Left forelimb (tissue), 1 donor: ENCODE measurements around the gene NEK9.
"Not testable (repeated sequence)": the region's sequence is repeated elsewhere in the genome, so short reads cannot be mapped to it uniquely, and the experiment has no call there.

ENCODE experiments used
- DNase-seq: peaks from one replicate; pipeline ENCODE4 v3.0.0-alpha.2; 2018; ENCODE audit warnings: low spot score

Gene NEK9

GRCh38 chr14:75143761-75144527 is 17.1 kb upstream of the NEK9 start:
- no peak for DNase-seq

GRCh38 chr14:75142494-75142893 is 15.6 kb upstream of the NEK9 start:
- DNase-seq = no peak

- DNase-seq = no peak
These were observed 15.1 kb upstream of the NEK9 start for GRCh38 chr14:75141967-75142366.

- no peak for DNase-seq
These were observed 14.2 kb upstream of the NEK9 start for GRCh38 chr14:75141062-75141461.

- no peak for DNase-seq
These were observed 13.8 kb upstream of the NEK9 start for GRCh38 chr14:75140620-75141019.

GRCh38 chr14:75139185-75139584 is 12.3 kb upstream of the NEK9 start:
- no peak for DNase-seq

GRCh38 chr14:75138492-75138891 is 11.6 kb upstream of the NEK9 start:
- no peak for DNase-seq

GRCh38 chr14:75134644-75135043 is 7.8 kb upstream of the NEK9 start:
- DNase-seq = no peak

GRCh38 chr14:75133597-75133996 is 6.7 kb upstream of the NEK9 start:
- DNase-seq = no peak

GRCh38 chr14:75132382-75133086 is 5.7 kb upstream of the NEK9 start:
- no peak for DNase-seq

GRCh38 chr14:75128596-75128990 is 1.7 kb upstream of the NEK9 start:
- no peak for DNase-seq

- no peak for DNase-seq
These were observed 1.2 kb upstream of the NEK9 start for GRCh38 chr14:75127903-75128595.

GRCh38 chr14:75127474-75127820 is 599 bp upstream of the NEK9 start:
- DNase-seq = not testable (repeated sequence)

- no peak for DNase-seq
These were observed 715 bp downstream of the NEK9 start for GRCh38 chr14:75126121-75126544.

GRCh38 chr14:75125617-75126016 is 1.2 kb downstream of the NEK9 start:
- no peak for DNase-seq

- no peak for DNase-seq
These were observed 2.9 kb downstream of the NEK9 start for GRCh38 chr14:75123991-75124390.

GRCh38 chr14:75121552-75121951 is 5.3 kb downstream of the NEK9 start:
- no peak for DNase-seq

- no peak for DNase-seq
These were observed 6.1 kb downstream of the NEK9 start for GRCh38 chr14:75120541-75121291.

GRCh38 chr14:75119056-75119455 is 7.8 kb downstream of the NEK9 start:
- no peak for DNase-seq

- no peak for DNase-seq
These were observed 12.8 kb downstream of the NEK9 start for GRCh38 chr14:75113932-75114539.

- DNase-seq = no peak
These were observed 17.0 kb downstream of the NEK9 start for GRCh38 chr14:75109877-75110276.

GRCh38 chr14:75107186-75107585 is 19.7 kb downstream of the NEK9 start:
- no peak for DNase-seq
